Measurements from ENCODE around the gene TBXAS1. TPM values are rescaled to one million over a fixed set of nuclear protein-coding genes. Genes with fewer than 3 reads are reported as not detected.

Gene TBXAS1
- total and polyA plus RNA-seq, 2 of the 8 experiments (the other 6 are each of a cell fraction or from before 2014, with no cell fraction given): 0.86 to 2.1 TPM

DNA sequence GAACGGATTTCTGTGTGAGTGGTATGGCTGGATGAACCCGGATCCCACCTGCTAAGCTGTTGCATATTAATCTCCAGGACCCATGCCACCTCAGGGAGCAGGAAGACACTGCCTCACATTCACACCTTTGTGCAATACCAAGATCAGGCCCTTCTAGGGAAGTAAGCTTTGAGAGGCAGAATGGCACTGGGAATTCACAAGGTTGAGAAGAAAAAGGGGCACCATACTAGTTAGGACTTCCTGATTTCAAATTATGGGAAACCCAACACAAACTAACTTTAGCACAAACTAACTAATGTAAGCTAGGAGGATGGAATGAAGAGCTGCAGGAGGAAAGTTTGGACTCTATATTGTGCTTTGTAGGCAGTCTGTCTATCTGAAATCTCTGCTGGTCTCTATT lies 71.3 kb downstream of the TBXAS1 start:
- POLR2A ChIA-PET (ENCODE audit: partially characterized antibody): no interaction called here

More for the DNA sequence above, 71.3 kb downstream of the TBXAS1 start:
- TF ChIP-seq SRF (IDR thresholded peaks at IDR 0.05; ENCODE audit: low read depth, low read length) (no peak), SIRT6 (IDR thresholded peaks at IDR 0.05; ENCODE audit: low read length) (no peak), RXRA (IDR thresholded peaks at IDR 0.05; ENCODE audit: insufficient read depth, low read depth, low read length) (no peak), TAF7 (optimal IDR thresholded peaks at IDR 0.05; ENCODE audit: borderline replicate concordance, low read depth, low read length) (no peak), SP2 (IDR thresholded peaks at IDR 0.05; ENCODE audit: low read length) (no peak), HDAC6 (IDR thresholded peaks at IDR 0.05; ENCODE audit: low read depth, low read length) (no peak), BACH1 (IDR thresholded peaks at IDR 0.05; ENCODE audit: low read length) (no peak), BCL11A (IDR thresholded peaks at IDR 0.05; ENCODE audit: low read depth in 2 of 2, low read length in 2 of 2) (no peak), GABPA (IDR thresholded peaks at IDR 0.05; ENCODE audit: borderline replicate concordance, insufficient read depth, low read length) (no peak), SUZ12 (IDR thresholded peaks at IDR 0.05; ENCODE audit: low read length) (no peak)
- TF ChIP-seq, protein P1, sequence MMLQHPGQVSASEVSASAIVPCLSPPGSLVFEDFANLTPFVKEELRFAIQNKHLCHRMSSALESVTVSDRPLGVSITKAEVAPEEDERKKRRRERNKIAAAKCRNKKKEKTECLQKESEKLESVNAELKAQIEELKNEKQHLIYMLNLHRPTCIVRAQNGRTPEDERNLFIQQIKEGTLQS (IDR thresholded peaks at IDR 0.05; ENCODE audit: insufficient read depth, low read depth, low read length): no peak
- Histone ChIP-seq H3K4me1 (replicated peaks in 1 of 4; ENCODE audit: control insufficient read depth in 3 of 4, insufficient read depth in 4 of 4, low read length in 3 of 4) (no peaks in the 10 kb centered on the region), H2BK15ac (ENCODE audit: low read length) (no peak overlapping the region), H2BK12ac (ENCODE audit: low read depth, low read length) (no peak overlapping the region), H2BK120ac (replicated peaks; ENCODE audit: low read depth, low read length) (no peak overlapping the region), H3K4me2 (ENCODE audit: insufficient read depth in 1 of 2, low read depth in 2 of 2, low read length in 2 of 2) (no peak overlapping the region), H3K56ac (replicated peaks; ENCODE audit: insufficient read length, low read depth, low read length) (no peak overlapping the region), H4K91ac (replicated peaks; ENCODE audit: insufficient read length, low read length) (no peak overlapping the region), H3K27me3 (replicated peaks in 1 of 4; ENCODE audit: control insufficient read depth in 3 of 4, extremely low read depth in 1 of 4, insufficient read depth in 3 of 4, low read length in 3 of 4) (no peaks in the 10 kb centered on the region), H4K20me1 (replicated peaks in 1 of 2; ENCODE audit: control insufficient read depth in 1 of 2, insufficient read depth in 2 of 2, low read length in 2 of 2) (no peaks in the 10 kb centered on the region), H3K79me1 (ENCODE audit: low read depth, low read length) (no peaks in the 10 kb centered on the region), H2BK5ac (ENCODE audit: low read depth, low read length) (no peak overlapping the region), H2AFZ (ENCODE audit: low read length) (no peak overlapping the region), H3K9ac (replicated peaks in 1 of 4; ENCODE audit: extremely low read depth in 1 of 4, low read depth in 3 of 4, low read length in 3 of 4) (no peak overlapping the region), H2AK5ac (ENCODE audit: low read depth, low read length) (no peak overlapping the region), H3K23ac (ENCODE audit: insufficient read length) (no peak overlapping the region), H3K4ac (replicated peaks; ENCODE audit: insufficient read length, low read depth, low read length) (no peak overlapping the region), H3K14ac (ENCODE audit: insufficient read length) (no peak overlapping the region), H3K9me3 (ENCODE audit: insufficient read depth in 2 of 2, low read depth in 1 of 2, low read length in 1 of 2) (no peaks in the 10 kb centered on the region), H3K18ac (ENCODE audit: extremely low read depth, low read length) (no peak overlapping the region), H3K79me2 (ENCODE audit: control insufficient read depth in 1 of 2, insufficient read depth in 2 of 2, low read length in 2 of 2) (no peaks in the 10 kb centered on the region), H3K27ac (ENCODE audit: low read depth, low read length) (no peak overlapping the region), H2BK20ac (ENCODE audit: low read length) (no peak overlapping the region), H3K4me3 (ENCODE audit: extremely low read depth in 1 of 4, insufficient read depth in 2 of 4, low read depth in 3 of 4, low read length in 4 of 4) (no peak overlapping the region), H4K5ac (ENCODE audit: insufficient read length, low read depth, low read length) (no peak overlapping the region), H3K36me3 (ENCODE audit: control insufficient read depth in 2 of 4, insufficient read depth in 4 of 4, low read length in 3 of 4) (no peaks in the 10 kb centered on the region), H4K8ac (ENCODE audit: extremely low read depth, insufficient read depth, low read length) (no peak overlapping the region), H3K23me2 (ENCODE audit: low read depth, low read length) (no peaks in the 10 kb centered on the region)
- CTCF ChIA-PET (ENCODE audit: partially characterized antibody): interaction anchor here (0.7 to 3.2 kb wide), 3 partner anchors 11 to 331 kb away, joined by 3 to 12 read pairs (median 4); no protein-coding TSS in a partner anchor
- WGBS, 2 experiments (ENCODE audit: extremely low coverage in 1 of 2, insufficient coverage in 1 of 2, insufficient read length in 1 of 2, insufficient replicate concordance in 2 of 2, low coverage in 1 of 2, low lambda C conversion rate in 2 of 2, missing lambda C conversion rate in 1 of 2): 89% methylated on average over 2 of the region's 2 CpGs; no CpG with 5 or more reads in 1 of the 2 experiments
- DNase-seq (ENCODE audit: low read depth in 1 of 2, low spot score in 2 of 2) (no peak), FAIRE-seq (no peak)

Data from H1 (cell line).